HepG2 (cell line): ENCODE measurements around the gene PRKN.

Experiments
- IRF1 ChIP-seq: sonication (generic); formaldehyde crosslinking; IDR thresholded peaks from 2 replicates; pipeline ENCODE4 v1.4.0; 2020; ENCODE audit warnings: low read depth, mild to moderate bottlenecking, missing genetic modification reagents
- POLR2AphosphoS5 ChIP-seq: IDR thresholded peaks from 2 replicates; pipeline ENCODE4 v1.6.1; 2012; ENCODE audit warnings: low read depth, low read length

GRCh38 chr6:162385980-162386379 lies 341.6 kb downstream of the PRKN start:
- no peak for TF ChIP-seq POLR2AphosphoS5
- TF ChIP-seq IRF1 (CRISPR knock-in tag) = no peak
